Mucosa of descending colon (tissue), 3 donors: ENCODE results near the gene RANGRF. TPM values are rescaled to one million over a fixed set of nuclear protein-coding genes. Genes with fewer than 3 reads are reported as not detected.

Experiments
- ATAC-seq: fragments of 200-7000 bp; cut with Tn5 transposase; one replicate; pipeline ENCODE4 v1.9.1; 2020; ENCODE audit warnings: mild to moderate bottlenecking, moderate library complexity
- DNase-seq, 3 donors: peaks; one replicate each; pipeline ENCODE4 v3.0.0-alpha.2; 2020
- H3K36me3 ChIP-seq: fragments of 200-600 bp; one replicate; pipeline ENCODE4 v1.8.0; 2021; ENCODE audit warnings: low read depth, mild to moderate bottlenecking
- H3K4me1 ChIP-seq: fragments of 200-600 bp; one replicate; pipeline ENCODE4 v1.8.0; 2021; ENCODE audit warnings: low read depth, mild to moderate bottlenecking
- H3K4me3 ChIP-seq: fragments of 200-600 bp; one replicate; pipeline ENCODE4 v1.8.0; 2021; ENCODE audit warnings: mild to moderate bottlenecking
- H3K9me3 ChIP-seq: fragments of 200-600 bp; one replicate; pipeline ENCODE4 v1.8.0; 2021; ENCODE audit warnings: mild to moderate bottlenecking
- CTCF ChIP-seq: fragments of 200-600 bp; IDR thresholded peaks from one replicate; pipeline ENCODE4 v1.8.0; 2022; ENCODE audit warnings: antibody characterized with exemption, mild to moderate bottlenecking
- intact Hi-C, 2 donors: fragments of 100-400 bp; cut with DNase I in 1 of 2; cut with micrococcal nuclease in 1 of 2; formaldehyde crosslinking; loops; one replicate each; pipeline versions ENCODE4 v1.11.0 to v1.11.1; 2022; cut with DNase I, micrococcal nuclease
- total RNA-seq, 3 donors: library from RNA; stranded (reverse); fragmentation: NEBNext Ultra II Directional in 2 of 3; extraction: Animal tissue kit (Norgen Biotek cat#: 25700) in 2 of 3; gene quantifications; one replicate each; pipeline versions ENCODE4 v1.2.1 to v1.2.4, GENCODE V29; 2021 to 2023
- donor health status: DM: no; HTN: no; CAD: no; lungs with moderate emphysema.
- donor health status: DM: no; HTN: no; CAD: no.
- donor health status: DM: no; HTN: yes; CAD: no.

RANGRF gene
- total RNA-seq, 3 donors from 2014 or later = 11.5 to 26.9 (median 15.5) TPM

GRCh38 chr17:8318010-8318935 is 29.8 kb downstream of the RANGRF start:
- Histone ChIP-seq H3K4me3 (no peak overlapping the region), H3K36me3 (no peaks in the 10 kb centered on the region), H3K9me3 (no peaks in the 10 kb centered on the region), H3K4me1 (no peaks in the 10 kb centered on the region)
- no peak for DNase-seq
- ATAC-seq = no peak
- intact Hi-C loops = no loop called here
- no peak for TF ChIP-seq CTCF

GRCh38 chr17:8320262-8320661 is 31.8 kb downstream of the RANGRF start:
- DNase-seq (no peak), ATAC-seq (no peak)
- Histone ChIP-seq H3K4me3 (no peak overlapping the region), H3K9me3 (no peaks in the 10 kb centered on the region), H3K36me3 (no peaks in the 10 kb centered on the region), H3K4me1 (no peaks in the 10 kb centered on the region)
- intact Hi-C loops = no loop called here
- no peak for TF ChIP-seq CTCF

- intact Hi-C loops = no loop called here
- DNase-seq (no peak), ATAC-seq (no peak)
- Histone ChIP-seq H3K4me3 (no peak overlapping the region), H3K36me3 (no peaks in the 10 kb centered on the region), H3K9me3 (no peaks in the 10 kb centered on the region), H3K4me1 (no peaks in the 10 kb centered on the region)
- TF ChIP-seq CTCF = no peak
Observed at GRCh38 chr17:8320990-8321389, 32.5 kb downstream of the RANGRF start.

- DNase-seq (no peak), ATAC-seq (no peak)
- H3K36me3 ChIP-seq = no peaks in the 10 kb centered on the region
- intact Hi-C loops = no loop called here
- H3K9me3 ChIP-seq = no peaks in the 10 kb centered on the region
- TF ChIP-seq CTCF = no peak
- H3K4me3 ChIP-seq = no peak overlapping the region
- H3K4me1 ChIP-seq = no peaks in the 10 kb centered on the region
Observed at GRCh38 chr17:8322061-8322460, 33.6 kb downstream of the RANGRF start.

GRCh38 chr17:8324132-8324531 is 35.7 kb downstream of the RANGRF start:
- Histone ChIP-seq H3K4me1 (no peaks in the 10 kb centered on the region), H3K9me3 (no peaks in the 10 kb centered on the region), H3K4me3 (no peak overlapping the region), H3K36me3 (no peaks in the 10 kb centered on the region)
- ATAC-seq (no peak), DNase-seq (no peak)
- TF ChIP-seq CTCF = no peak
- intact Hi-C loops = no loop called here
